ENCODE measurements around the gene PRRX1. TPM values are rescaled to one million over a fixed set of nuclear protein-coding genes. Genes with fewer than 3 reads are reported as not detected.

PRRX1 gene
- total RNA-seq, 2 donors from 2014 or later: 66.6 to 171 TPM

DNA sequence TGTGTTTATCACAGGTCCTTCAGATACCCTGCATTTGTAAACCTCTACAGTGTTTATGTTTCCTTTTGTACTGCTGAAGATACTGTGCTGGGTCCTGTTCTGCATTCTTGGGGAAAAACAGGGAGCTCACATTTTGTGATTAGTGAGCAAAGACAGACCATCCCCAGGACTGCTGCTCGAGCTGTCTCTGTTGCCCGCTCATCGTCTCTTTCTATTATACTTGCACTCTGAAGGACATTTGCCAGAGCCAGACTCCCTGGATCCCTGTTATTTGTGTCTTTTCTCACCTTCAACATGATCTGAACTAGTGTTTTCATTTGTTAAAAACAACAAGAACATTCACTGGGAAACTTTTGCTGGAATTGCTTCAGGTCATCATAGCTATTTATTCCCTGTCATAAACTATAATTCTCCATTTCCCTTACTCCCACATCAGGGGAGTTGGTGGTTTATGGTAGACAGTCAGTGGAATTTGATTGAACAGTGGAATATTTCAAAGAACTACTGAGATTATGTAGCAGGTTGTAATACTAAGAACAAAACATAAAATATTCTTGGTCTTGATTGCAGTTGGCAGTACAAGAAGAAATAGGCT lies 53.0 kb downstream of the PRRX1 start:
- no peak for DNase-seq (ENCODE audit: low spot score)
- TF ChIP-seq, protein P1, sequence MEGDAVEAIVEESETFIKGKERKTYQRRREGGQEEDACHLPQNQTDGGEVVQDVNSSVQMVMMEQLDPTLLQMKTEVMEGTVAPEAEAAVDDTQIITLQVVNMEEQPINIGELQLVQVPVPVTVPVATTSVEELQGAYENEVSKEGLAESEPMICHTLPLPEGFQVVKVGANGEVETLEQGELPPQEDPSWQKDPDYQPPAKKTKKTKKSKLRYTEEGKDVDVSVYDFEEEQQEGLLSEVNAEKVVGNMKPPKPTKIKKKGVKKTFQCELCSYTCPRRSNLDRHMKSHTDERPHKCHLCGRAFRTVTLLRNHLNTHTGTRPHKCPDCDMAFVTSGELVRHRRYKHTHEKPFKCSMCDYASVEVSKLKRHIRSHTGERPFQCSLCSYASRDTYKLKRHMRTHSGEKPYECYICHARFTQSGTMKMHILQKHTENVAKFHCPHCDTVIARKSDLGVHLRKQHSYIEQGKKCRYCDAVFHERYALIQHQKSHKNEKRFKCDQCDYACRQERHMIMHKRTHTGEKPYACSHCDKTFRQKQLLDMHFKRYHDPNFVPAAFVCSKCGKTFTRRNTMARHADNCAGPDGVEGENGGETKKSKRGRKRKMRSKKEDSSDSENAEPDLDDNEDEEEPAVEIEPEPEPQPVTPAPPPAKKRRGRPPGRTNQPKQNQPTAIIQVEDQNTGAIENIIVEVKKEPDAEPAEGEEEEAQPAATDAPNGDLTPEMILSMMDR (IDR thresholded peaks at IDR 0.05): no peak
- no peak for ATAC-seq (ENCODE audit: insufficient number of reproducible peaks, low FRiP score, low read depth)
- Histone ChIP-seq H3K9me3 (no peaks in the 10 kb centered on the region), H3K4me1 (ENCODE audit: control insufficient read depth in 1 of 2, low read depth in 2 of 2) (peaks cover 4 to 43% of the 10 kb centered on the region in 2 donors), H3K27ac (no peak overlapping the region), H3K4me3 (no peak overlapping the region), H3K27me3 (replicated peaks; ENCODE audit: insufficient read depth) (no peaks in the 10 kb centered on the region), H3K36me3 (peaks cover 19% of the 10 kb centered on the region)

DNA sequence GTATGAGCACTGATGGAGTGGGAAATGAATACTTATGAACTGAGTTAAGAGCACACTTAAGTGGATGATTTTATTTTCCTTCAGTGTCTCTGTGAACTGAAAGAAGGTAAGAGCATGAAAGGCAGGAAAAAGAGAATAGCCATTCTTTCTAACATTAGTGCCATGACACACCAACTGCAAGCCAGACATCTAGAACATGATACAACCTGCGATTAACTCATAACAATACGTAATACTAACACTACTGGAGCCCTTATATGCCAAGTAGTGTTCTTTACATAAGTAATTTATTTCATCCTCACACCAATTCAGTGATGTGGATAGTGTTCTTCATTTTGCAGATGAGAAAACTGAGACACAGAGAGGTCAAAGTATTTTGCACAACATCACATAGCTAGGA lies 56.7 kb downstream of the PRRX1 start:
- Histone ChIP-seq H3K27me3 (replicated peaks; ENCODE audit: insufficient read depth) (no peaks in the 10 kb centered on the region), H3K36me3 (peaks cover 28% of the 10 kb centered on the region), H3K27ac (no peak overlapping the region), H3K4me1 (ENCODE audit: control insufficient read depth in 1 of 2, low read depth in 2 of 2) (peaks cover 4 to 26% of the 10 kb centered on the region in 2 donors), H3K4me3 (no peak overlapping the region), H3K9me3 (no peaks in the 10 kb centered on the region)
- TF ChIP-seq, protein P1 (IDR thresholded peaks at IDR 0.05): no peak
- DNase-seq (ENCODE audit: low spot score) (no peak), ATAC-seq (ENCODE audit: insufficient number of reproducible peaks, low FRiP score, low read depth) (no peak)

DNA sequence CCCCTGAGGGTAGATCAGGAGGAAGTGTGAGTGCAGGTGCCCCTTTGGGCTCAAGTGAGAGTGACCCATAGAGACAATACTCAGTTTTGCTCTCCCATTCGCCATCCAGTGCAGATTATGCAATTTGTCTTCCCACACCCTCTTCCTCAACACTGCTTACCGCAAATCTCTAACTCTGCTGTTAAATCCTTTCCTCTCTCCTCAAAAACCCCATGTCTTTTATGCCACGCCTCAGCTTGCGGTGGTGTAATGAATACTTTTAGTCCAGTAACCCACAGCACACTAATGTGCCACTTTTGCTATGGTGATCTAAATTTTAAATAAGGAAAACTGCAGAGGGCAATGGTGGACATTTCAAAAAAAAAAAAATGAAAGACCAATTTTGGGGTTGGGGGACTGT lies 57.7 kb downstream of the PRRX1 start:
- no peak for ATAC-seq (ENCODE audit: insufficient number of reproducible peaks, low FRiP score, low read depth)

DNA sequence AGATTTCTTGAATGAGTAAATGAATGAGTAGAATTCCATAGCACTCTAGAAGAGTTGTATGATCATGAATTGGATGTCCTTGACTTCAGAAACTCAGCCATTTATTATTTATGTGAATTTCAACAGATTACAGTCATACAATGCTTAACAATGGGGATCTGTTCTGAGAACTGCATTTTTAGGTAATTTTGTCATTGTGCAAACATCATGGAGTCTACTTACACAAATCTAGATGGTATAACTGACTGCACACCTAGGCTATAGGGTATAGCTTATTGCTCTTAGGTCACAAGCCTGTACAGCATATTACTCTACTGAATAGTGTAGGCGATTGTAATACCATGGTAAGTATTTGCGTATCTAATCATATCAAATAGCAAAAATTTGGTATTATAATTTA lies 59.6 kb downstream of the PRRX1 start:
- TF ChIP-seq, protein P1 (IDR thresholded peaks at IDR 0.05): no peak
- DNase-seq (ENCODE audit: low spot score) (no peak), ATAC-seq (ENCODE audit: insufficient number of reproducible peaks, low FRiP score, low read depth) (no peak)
- H3K4me3 ChIP-seq: no peak overlapping the region
- no peaks in the 10 kb centered on the region for H3K27me3 ChIP-seq (replicated peaks; ENCODE audit: insufficient read depth)
- H3K4me1 ChIP-seq (ENCODE audit: control insufficient read depth in 1 of 2, low read depth in 2 of 2): peaks cover 0 to 5% of the 10 kb centered on the region in 2 donors
- H3K36me3 ChIP-seq: peaks cover 33% of the 10 kb centered on the region
- no peaks in the 10 kb centered on the region for H3K9me3 ChIP-seq
- no peak overlapping the region for H3K27ac ChIP-seq

More for the DNA sequence above, 57.7 kb downstream of the PRRX1 start:
- Histone ChIP-seq H3K36me3 (peaks cover 33% of the 10 kb centered on the region), H3K4me1 (ENCODE audit: control insufficient read depth in 1 of 2, low read depth in 2 of 2) (peaks cover 4 to 24% of the 10 kb centered on the region in 2 donors), H3K27me3 (replicated peaks; ENCODE audit: insufficient read depth) (no peaks in the 10 kb centered on the region), H3K9me3 (no peaks in the 10 kb centered on the region), H3K4me3 (no peak overlapping the region), H3K27ac (no peak overlapping the region)
- TF ChIP-seq, protein P1 (IDR thresholded peaks at IDR 0.05): no peak
- no peak for DNase-seq (ENCODE audit: low spot score)

DNA sequence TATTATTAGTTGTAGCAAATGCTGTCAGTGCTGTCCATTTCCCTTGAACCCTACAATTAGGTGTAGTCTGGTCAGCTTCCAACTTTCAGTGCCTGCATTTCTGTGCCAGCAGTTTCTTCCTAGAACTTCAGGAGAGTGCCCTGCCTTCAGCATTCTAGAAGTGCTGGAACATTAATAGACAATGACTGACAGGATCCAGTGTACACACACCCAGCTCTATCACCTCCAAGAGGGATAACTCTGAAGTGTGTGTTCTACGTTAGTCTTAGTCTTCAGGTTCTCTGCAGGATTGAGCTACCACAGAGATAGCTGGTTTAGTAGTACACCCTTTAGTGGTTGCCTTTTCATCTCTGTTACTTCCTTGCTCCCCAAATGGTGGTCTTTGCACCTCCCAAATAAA lies 61.4 kb downstream of the PRRX1 start:
- TF ChIP-seq, protein P1 (IDR thresholded peaks at IDR 0.05): no peak
- Histone ChIP-seq H3K27me3 (replicated peaks; ENCODE audit: insufficient read depth) (no peaks in the 10 kb centered on the region), H3K4me1 (ENCODE audit: control insufficient read depth in 1 of 2, low read depth in 2 of 2) (peaks cover 7 to 17% of the 10 kb centered on the region in 2 donors), H3K36me3 (peaks cover 27% of the 10 kb centered on the region), H3K27ac (no peak overlapping the region), H3K9me3 (no peaks in the 10 kb centered on the region), H3K4me3 (no peak overlapping the region)
- DNase-seq (ENCODE audit: low spot score) (no peak), ATAC-seq (ENCODE audit: insufficient number of reproducible peaks, low FRiP score, low read depth) (no peak)

All from thoracic aorta (tissue), 2 donors.